Liver (tissue), 9 donors: ENCODE data around the gene MGME1. TPM values are rescaled to one million over a fixed set of nuclear protein-coding genes. Genes with fewer than 3 reads are reported as not detected.
A peak's percentile ranks its signal among the peaks of the same experiment; 100 is the strongest.

Source experiments
- DNase-seq: peaks from one replicate; pipeline ENCODE4 v3.0.0-alpha.2; 2017; ENCODE audit warnings: low spot score
- H3K27ac ChIP-seq, 2 donors: one replicate each; pipeline ENCODE4 v1.7.0; 2013; ENCODE audit warnings: inconsistent platforms in 2 of 2, low read length in 2 of 2, control low read depth in 1 of 2, low read depth in 1 of 2, mild to moderate bottlenecking in 1 of 2
- H3K27me3 ChIP-seq, 4 donors: one replicate each; pipeline versions ENCODE4 v1.6.1 to v1.7.0; 2013; ENCODE audit warnings: low read length in 3 of 4, inconsistent platforms in 1 of 4, mild to moderate bottlenecking in 1 of 4, moderate library complexity in 1 of 4; ENCODE audit not compliant: control insufficient read depth in 4 of 4, insufficient read depth in 4 of 4
- H3K36me3 ChIP-seq, 4 donors: one replicate each; pipeline versions ENCODE4 v1.6.1 to v1.7.0; 2013; ENCODE audit warnings: low read length in 3 of 4, mild to moderate bottlenecking in 3 of 4, low read depth in 1 of 4, moderate library complexity in 1 of 4; ENCODE audit not compliant: control insufficient read depth in 4 of 4, insufficient read depth in 3 of 4
- H3K4me1 ChIP-seq, 4 donors: one replicate each; pipeline versions ENCODE4 v1.6.1 to v1.7.0; 2013; ENCODE audit warnings: low read length in 3 of 4, mild to moderate bottlenecking in 3 of 4, moderate library complexity in 1 of 4; ENCODE audit not compliant: control insufficient read depth in 4 of 4, insufficient read depth in 4 of 4
- H3K4me3 ChIP-seq, 3 donors: one replicate each; pipeline versions ENCODE4 v1.6.1 to v1.7.0; 2013; ENCODE audit warnings: low read length in 3 of 3, control low read depth in 1 of 3, low read depth in 1 of 3, mild to moderate bottlenecking in 1 of 3
- H3K9ac ChIP-seq, 2 donors: one replicate each; pipeline ENCODE4 v1.7.0; 2013; ENCODE audit warnings: low read length in 2 of 2, mild to moderate bottlenecking in 2 of 2, moderate library complexity in 2 of 2, control low read depth in 1 of 2, low read depth in 1 of 2
- H3K9me3 ChIP-seq, 4 donors: one replicate each; pipeline versions ENCODE4 v1.6.1 to v1.7.0; 2013; ENCODE audit warnings: low read length in 3 of 4; ENCODE audit not compliant: control insufficient read depth in 4 of 4
- ATF3 ChIP-seq: IDR thresholded peaks from 2 replicates; pipeline ENCODE4 v1.6.1; 2016; ENCODE audit warnings: antibody characterized with exemption
- EGR1 ChIP-seq, 2 donors: IDR thresholded peaks; 2 replicates each; pipeline ENCODE4 v1.6.1; 2016 to 2018; ENCODE audit warnings: antibody characterized with exemption in 2 of 2, low read depth in 2 of 2
- FOXA1 ChIP-seq: IDR thresholded peaks from 2 replicates; pipeline ENCODE4 v1.6.1; 2016; ENCODE audit warnings: antibody characterized with exemption
- FOXA2 ChIP-seq: IDR thresholded peaks from 2 replicates; pipeline ENCODE4 v1.6.1; 2016; ENCODE audit warnings: antibody characterized with exemption
- GABPA ChIP-seq, 2 donors: IDR thresholded peaks in 1 of 2; conservative IDR thresholded peaks in 1 of 2; 2 replicates each; pipeline ENCODE4 v1.6.1; 2016; ENCODE audit warnings: antibody characterized with exemption in 2 of 2, mild to moderate bottlenecking in 1 of 2, moderate library complexity in 1 of 2
- HNF4A ChIP-seq, 2 donors: conservative IDR thresholded peaks; 2 replicates each; pipeline ENCODE4 v1.6.1; 2016; ENCODE audit warnings: antibody characterized with exemption in 2 of 2, mild to moderate bottlenecking in 2 of 2
- HNF4G ChIP-seq: IDR thresholded peaks from 2 replicates; pipeline ENCODE4 v1.6.1; 2016; ENCODE audit warnings: antibody characterized with exemption
- JUND ChIP-seq, 2 donors: IDR thresholded peaks; 2 replicates each; pipeline ENCODE4 v1.6.1; 2016; ENCODE audit warnings: antibody characterized with exemption in 2 of 2
- MAX ChIP-seq: IDR thresholded peaks from 2 replicates; pipeline ENCODE4 v1.6.1; 2016; ENCODE audit warnings: antibody characterized with exemption
- NR2F2 ChIP-seq: IDR thresholded peaks from 2 replicates; pipeline ENCODE4 v1.6.1; 2016; ENCODE audit warnings: antibody characterized with exemption
- RAD21 ChIP-seq, 2 donors: IDR thresholded peaks; 2 replicates each; pipeline ENCODE4 v1.6.1; 2016; ENCODE audit warnings: antibody characterized with exemption in 2 of 2, mild to moderate bottlenecking in 2 of 2
- REST ChIP-seq: IDR thresholded peaks from 2 replicates; pipeline ENCODE4 v1.6.1; 2016; ENCODE audit warnings: antibody characterized with exemption, mild to moderate bottlenecking
- RXRA ChIP-seq, 2 donors: IDR thresholded peaks; 2 replicates each; pipeline ENCODE4 v1.6.1; 2017 to 2018; ENCODE audit warnings: antibody characterized with exemption in 2 of 2, mild to moderate bottlenecking in 1 of 2
- SP1 ChIP-seq: IDR thresholded peaks from 2 replicates; pipeline ENCODE4 v1.6.1; 2018; ENCODE audit warnings: antibody characterized with exemption, mild to moderate bottlenecking
- TAF1 ChIP-seq: conservative IDR thresholded peaks from 2 replicates; pipeline ENCODE4 v1.6.1; 2016; ENCODE audit warnings: antibody characterized with exemption, mild to moderate bottlenecking
- YY1 ChIP-seq: IDR thresholded peaks from 2 replicates; pipeline ENCODE4 v1.6.1; 2016; ENCODE audit warnings: antibody characterized with exemption, mild to moderate bottlenecking
- WGBS: extraction: QIAGEN DNeasy Blood & Tissue Kit; methylation state at CpG from one replicate; pipeline ENCODE4 v1.1.7; 2013; 5-methylcytosine and 5-hydroxymethylcytosine counted together
- polyA plus RNA-seq, 2 donors: library from polyadenylated mRNA; stranded (reverse) in 1 of 2; unstranded in 1 of 2; fragments of 200-250 nt in 1 of 2; fragments of >200 nt in 1 of 2; fragmentation: Nextera tagmentation in 1 of 2; extraction: Ambion mirVana in 1 of 2; gene quantifications; one replicate each; pipeline versions ENCODE4 v1.2.1 to v1.2.3, GENCODE V29; 2013 to 2015
- total RNA-seq, 2 donors: library from RNA; depleted of rRNA; stranded (reverse); fragments of >200 nt; gene quantifications; one replicate each; pipeline ENCODE4 v1.2.3, GENCODE V29; 2014
- TF ChIP-seq, protein P1 (sequence below): IDR thresholded peaks from 2 replicates; pipeline ENCODE4 v1.6.1; 2016; ENCODE audit warnings: antibody characterized with exemption
- TF ChIP-seq, protein P2 (sequence below): fragments of 150-350 bp; IDR thresholded peaks from 2 replicates; pipeline ENCODE4 v1.5.1; 2017; ENCODE audit warnings: improper control_type of control experiment, low read depth, low read length; ENCODE audit not compliant: missing input control
- donor health status: healthy.
- donor health status: healthy.
- donor health status: healthy.
- donor health status: healthy.
- donor health status: healthy.

The MGME1 gene
- total and polyA plus RNA-seq, 4 donors = 4.2 to 26.8 (median 6.7) TPM

GRCh38 chr20:17964632-17965031, 4.2 kb upstream of the MGME1 start:
- Histone ChIP-seq H3K4me3 (no peak overlapping the region), H3K9me3 (no peaks in the 10 kb centered on the region), H3K4me1 (peaks cover 11 to 57% (median 44%) of the 10 kb centered on the region in 4 donors), H3K27ac (peak overlapping the region; percentile 89 to 100), H3K36me3 (peaks cover 0 to 1% (median 0%) of the 10 kb centered on the region in 4 donors), H3K9ac (peak overlapping the region in 1 of 2 donors; percentile 27), H3K27me3 (no peaks in the 10 kb centered on the region)
- DNase-seq = no peak
- WGBS = 75% methylated on average over 3 of the region's 3 CpGs
- no peak for TF ChIP-seq HNF4G
- no peak for TF ChIP-seq EGR1 (IDR thresholded peaks at IDR 0.05; ENCODE audit: low read depth in 2 of 2)
- TF ChIP-seq GABPA (IDR thresholded peaks at IDR 0.05 in 1 of 2, conservative IDR thresholded peaks at IDR 0.05 in 1 of 2) = no peak
- no peak for TF ChIP-seq REST
- TF ChIP-seq HNF4A (conservative IDR thresholded peaks at IDR 0.05) = no peak
- TF ChIP-seq RAD21 (IDR thresholded peaks at IDR 0.05) = no peak
- no peak for TF ChIP-seq ATF3
- TF ChIP-seq SP1 = no peak
- TF ChIP-seq YY1 = no peak
- TF ChIP-seq MAX = no peak
- no peak for TF ChIP-seq FOXA1
- TF ChIP-seq, protein P1, sequence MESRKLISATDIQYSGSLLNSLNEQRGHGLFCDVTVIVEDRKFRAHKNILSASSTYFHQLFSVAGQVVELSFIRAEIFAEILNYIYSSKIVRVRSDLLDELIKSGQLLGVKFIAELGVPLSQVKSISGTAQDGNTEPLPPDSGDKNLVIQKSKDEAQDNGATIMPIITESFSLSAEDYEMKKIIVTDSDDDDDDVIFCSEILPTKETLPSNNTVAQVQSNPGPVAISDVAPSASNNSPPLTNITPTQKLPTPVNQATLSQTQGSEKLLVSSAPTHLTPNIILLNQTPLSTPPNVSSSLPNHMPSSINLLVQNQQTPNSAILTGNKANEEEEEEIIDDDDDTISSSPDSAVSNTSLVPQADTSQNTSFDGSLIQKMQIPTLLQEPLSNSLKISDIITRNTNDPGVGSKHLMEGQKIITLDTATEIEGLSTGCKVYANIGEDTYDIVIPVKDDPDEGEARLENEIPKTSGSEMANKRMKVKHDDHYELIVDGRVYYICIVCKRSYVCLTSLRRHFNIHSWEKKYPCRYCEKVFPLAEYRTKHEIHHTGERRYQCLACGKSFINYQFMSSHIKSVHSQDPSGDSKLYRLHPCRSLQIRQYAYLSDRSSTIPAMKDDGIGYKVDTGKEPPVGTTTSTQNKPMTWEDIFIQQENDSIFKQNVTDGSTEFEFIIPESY = no peak
- no peak for TF ChIP-seq JUND (IDR thresholded peaks at IDR 0.05)
- TF ChIP-seq, protein P2, sequence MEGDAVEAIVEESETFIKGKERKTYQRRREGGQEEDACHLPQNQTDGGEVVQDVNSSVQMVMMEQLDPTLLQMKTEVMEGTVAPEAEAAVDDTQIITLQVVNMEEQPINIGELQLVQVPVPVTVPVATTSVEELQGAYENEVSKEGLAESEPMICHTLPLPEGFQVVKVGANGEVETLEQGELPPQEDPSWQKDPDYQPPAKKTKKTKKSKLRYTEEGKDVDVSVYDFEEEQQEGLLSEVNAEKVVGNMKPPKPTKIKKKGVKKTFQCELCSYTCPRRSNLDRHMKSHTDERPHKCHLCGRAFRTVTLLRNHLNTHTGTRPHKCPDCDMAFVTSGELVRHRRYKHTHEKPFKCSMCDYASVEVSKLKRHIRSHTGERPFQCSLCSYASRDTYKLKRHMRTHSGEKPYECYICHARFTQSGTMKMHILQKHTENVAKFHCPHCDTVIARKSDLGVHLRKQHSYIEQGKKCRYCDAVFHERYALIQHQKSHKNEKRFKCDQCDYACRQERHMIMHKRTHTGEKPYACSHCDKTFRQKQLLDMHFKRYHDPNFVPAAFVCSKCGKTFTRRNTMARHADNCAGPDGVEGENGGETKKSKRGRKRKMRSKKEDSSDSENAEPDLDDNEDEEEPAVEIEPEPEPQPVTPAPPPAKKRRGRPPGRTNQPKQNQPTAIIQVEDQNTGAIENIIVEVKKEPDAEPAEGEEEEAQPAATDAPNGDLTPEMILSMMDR = no peak
- no peak for TF ChIP-seq RXRA (IDR thresholded peaks at IDR 0.05)
- TF ChIP-seq FOXA2 = no peak
- TF ChIP-seq NR2F2 = no peak
- no peak for TF ChIP-seq TAF1
